Astrocyte of the spinal cord (primary cell): Measurements from ENCODE around the gene URM1.
"Not testable (repeated sequence)": the region's sequence is repeated elsewhere in the genome, so short reads cannot be mapped to it uniquely, and the experiment has no call there.

ENCODE experiments used
- DNase-seq: peaks from one replicate; pipeline ENCODE4 v3.0.0; 2011; ENCODE audit warnings: low read depth, low spot score
- H3K4me3 ChIP-seq: 2 replicates; pipeline ENCODE4 v1.5.1; 2011; ENCODE audit warnings: low read depth, mild to moderate bottlenecking, low read length, moderate library complexity
- in situ Hi-C: cut with HindIII; loops from 2 replicates; pipeline ENCODE4 v1.10.0; 2017; ENCODE audit warnings: low sequenced_read_pairs
- TF ChIP-seq, protein P1 (sequence below): IDR thresholded peaks from 2 replicates; pipeline ENCODE4 v1.5.1; 2012; ENCODE audit warnings: low read depth, mild to moderate bottlenecking, low read length, inconsistent platforms

Gene URM1

DNA sequence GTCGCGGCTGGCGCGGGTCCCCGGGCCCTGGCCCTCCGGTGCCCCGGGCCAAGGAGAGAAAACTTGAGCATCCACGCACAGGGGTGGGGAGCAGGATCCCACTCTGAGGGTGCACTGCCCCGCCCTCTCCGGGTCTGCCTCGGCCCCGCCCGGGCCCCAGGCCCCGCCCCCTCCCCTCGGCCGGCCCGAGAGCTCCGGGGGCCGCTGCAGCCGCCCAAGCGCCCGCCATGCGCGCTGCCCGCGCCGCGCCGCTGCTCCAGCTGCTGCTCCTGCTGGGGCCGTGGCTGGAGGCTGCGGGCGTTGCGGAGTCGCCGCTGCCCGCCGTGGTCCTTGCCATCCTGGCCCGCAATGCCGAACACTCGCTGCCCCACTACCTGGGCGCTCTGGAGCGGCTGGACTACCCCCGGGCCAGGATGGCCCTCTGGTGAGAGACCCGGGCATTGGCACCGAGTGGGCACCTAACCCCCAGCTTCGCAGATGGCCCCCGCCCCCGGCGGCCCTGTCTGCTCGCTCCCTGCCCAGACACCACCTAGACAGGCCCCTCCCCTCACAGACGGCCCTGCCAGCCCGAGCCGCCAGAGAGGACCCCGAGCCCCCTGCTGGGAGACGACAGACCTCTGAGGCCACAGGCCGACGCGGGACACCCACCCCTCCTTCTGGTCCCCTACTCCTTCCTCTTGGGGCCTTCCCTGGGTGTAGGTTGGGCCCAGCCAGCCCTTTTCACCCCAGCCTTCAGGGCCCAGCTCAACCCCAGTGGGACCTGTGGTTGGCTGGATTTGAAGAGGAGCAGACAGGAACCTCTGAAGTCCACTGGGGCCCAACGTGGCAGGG is 49.7 kb downstream of the URM1 start, which contains the start of gene CERCAM:
Gene CERCAM, plus strand, starts transcription at position 207 of the 831 bp plus-strand sequence. Its CDS starts 21 bp downstream, at position 228.
- in situ Hi-C loops = no loop called here
- peak; percentile 18 for DNase-seq
- H3K4me3 ChIP-seq = peak within 1 kb of the TSS; percentile 74
- TF ChIP-seq, protein P1, sequence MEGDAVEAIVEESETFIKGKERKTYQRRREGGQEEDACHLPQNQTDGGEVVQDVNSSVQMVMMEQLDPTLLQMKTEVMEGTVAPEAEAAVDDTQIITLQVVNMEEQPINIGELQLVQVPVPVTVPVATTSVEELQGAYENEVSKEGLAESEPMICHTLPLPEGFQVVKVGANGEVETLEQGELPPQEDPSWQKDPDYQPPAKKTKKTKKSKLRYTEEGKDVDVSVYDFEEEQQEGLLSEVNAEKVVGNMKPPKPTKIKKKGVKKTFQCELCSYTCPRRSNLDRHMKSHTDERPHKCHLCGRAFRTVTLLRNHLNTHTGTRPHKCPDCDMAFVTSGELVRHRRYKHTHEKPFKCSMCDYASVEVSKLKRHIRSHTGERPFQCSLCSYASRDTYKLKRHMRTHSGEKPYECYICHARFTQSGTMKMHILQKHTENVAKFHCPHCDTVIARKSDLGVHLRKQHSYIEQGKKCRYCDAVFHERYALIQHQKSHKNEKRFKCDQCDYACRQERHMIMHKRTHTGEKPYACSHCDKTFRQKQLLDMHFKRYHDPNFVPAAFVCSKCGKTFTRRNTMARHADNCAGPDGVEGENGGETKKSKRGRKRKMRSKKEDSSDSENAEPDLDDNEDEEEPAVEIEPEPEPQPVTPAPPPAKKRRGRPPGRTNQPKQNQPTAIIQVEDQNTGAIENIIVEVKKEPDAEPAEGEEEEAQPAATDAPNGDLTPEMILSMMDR = peak; percentile 17

DNA sequence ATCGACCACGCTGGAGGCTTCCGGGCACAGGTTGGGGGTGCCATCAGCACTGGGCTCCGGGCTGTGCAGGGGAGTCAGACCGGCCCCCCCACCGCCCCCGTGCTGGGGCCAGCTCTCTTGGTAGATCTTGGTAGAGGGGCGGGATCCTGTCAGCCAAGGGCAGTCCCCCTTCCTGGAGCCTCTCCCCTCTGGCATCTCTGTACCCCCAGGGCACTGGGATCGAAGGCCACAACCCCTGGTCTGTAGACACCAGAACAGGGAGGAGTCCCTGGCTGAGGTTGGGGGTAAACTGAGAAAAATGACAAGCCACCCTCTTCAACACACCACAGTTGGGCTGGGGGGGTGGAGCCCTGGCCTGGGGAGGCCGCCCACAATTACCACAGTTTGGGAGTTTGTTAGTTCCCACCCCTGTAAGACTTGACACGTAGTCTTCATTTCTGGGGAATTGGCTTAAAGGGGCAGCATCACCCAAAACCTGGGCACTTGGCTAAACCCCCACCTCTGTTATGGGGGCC is 50.4 kb downstream of the URM1 start:
- no peak for DNase-seq
- TF ChIP-seq, protein P1 = no peak
- in situ Hi-C loops = no loop called here
- H3K4me3 ChIP-seq = peak overlapping the region; percentile 74

DNA sequence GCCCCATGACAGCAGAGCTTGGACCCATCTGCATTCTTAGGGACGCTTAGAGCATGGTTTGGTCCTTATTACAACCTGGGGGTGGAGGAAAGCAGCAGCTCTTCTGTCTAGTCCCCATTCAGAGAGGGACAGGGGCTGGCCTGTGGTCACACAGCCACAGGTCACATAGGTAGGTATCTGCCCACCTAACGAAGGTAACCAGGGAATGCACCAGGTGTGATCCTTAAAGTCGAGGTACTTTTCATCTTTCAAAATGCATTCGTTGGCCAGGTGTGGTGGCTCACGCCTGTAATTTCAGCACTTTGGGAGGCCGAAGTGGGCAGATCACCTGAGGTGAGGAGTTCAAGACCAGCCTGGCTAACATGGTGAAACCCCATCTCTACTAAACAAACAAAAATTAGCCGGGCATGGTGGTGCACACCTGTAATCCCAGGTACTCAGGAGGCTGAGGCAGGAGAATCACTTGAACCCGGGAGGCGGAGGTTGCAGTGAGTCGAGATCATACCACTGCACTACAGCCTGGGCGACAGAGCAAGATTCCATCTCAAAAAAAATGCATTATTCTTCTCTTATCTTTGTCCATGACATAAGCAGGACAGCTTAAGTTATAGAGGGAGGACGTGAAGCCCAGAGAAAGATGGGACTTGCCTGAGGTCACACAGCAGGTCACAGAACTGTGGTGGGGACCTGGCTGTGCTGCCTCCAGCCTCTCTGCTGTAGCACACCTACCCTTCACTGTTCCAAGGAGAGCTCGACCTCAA is 51.0 kb downstream of the URM1 start:
- H3K4me3 ChIP-seq = peak overlapping the region; percentile 74
- in situ Hi-C loops, DNase-seq: not testable (repeated sequence)

DNA sequence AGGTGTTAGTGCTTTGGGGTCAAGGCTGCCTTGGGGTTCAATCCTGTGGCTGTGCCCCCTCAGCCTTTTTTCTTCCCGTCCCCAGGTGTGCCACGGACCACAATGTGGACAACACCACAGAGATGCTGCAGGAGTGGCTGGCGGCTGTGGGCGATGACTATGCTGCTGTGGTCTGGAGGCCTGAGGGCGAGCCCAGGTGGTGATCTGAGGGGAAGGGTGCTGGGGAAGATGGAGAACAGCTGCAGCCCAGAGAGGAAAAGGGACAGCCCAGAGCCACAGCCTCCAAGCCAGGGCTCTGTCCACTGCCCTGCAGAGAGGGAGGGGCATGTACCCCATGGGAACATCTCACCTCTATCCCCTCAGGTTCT is 51.6 kb downstream of the URM1 start:
- in situ Hi-C loops = no loop called here
- TF ChIP-seq, protein P1 = no peak

DNA sequence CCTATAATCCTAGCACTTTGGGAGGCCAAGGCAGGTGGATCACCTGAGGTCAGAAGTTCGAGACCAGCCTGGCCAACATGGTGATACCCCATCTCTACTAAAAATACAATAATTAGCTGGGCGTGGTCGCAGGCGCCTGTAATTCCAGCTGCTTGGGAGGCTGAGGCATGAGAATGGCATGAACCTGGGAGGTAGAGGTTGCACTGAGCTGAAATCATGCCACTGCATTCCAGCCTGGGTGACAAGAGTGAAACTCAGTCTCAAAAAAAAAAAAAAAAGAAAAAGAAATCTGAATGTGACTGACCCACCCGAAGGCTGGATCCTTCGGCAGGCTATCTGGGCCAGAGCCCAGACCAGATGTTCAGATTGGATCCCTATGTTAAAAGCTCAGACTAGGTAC is 52.2 kb downstream of the URM1 start:
- DNase-seq, in situ Hi-C loops, H3K4me3 ChIP-seq: not testable (repeated sequence)

More for the DNA sequence above, 51.6 kb downstream of the URM1 start:
- no peak for DNase-seq
- no peak overlapping the region for H3K4me3 ChIP-seq

DNA sequence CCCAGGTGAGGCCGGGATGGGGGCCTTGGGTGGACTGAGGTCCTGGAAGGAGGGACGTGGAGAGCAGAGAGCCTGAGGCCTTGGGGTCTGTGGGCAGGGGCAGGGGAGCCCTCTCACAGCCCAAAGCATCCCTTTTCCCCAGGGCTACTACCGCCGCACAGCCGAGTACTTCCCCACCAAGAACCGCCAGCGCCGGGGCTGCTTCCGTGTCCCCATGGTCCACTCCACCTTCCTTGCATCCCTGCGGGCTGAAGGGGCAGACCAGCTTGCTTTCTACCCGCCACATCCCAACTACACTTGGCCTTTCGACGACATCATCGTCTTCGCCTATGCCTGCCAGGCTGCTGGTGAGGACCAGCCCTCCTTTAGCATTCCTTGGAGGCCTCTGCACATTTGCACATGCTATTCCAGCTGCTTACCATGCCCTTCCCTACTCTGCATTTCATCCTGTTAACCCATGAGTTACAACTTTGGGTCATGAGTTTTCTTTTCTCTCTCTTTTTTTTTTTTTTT is 53.1 kb downstream of the URM1 start:
- H3K4me3 ChIP-seq = no peak overlapping the region
- in situ Hi-C loops = no loop called here

More for the DNA sequence above, 53.1 kb downstream of the URM1 start:
- TF ChIP-seq, protein P1 = no peak
- no peak for DNase-seq
